Natural killer cell treated with Interleukin-12 subunit alpha and Interleukin-12 subunit beta and Interleukin-15 and Interleukin-18, amount 100 ng/mL, for 72 hours (primary cell): ENCODE data around the gene NT5C2. TPM values are rescaled to one million over a fixed set of nuclear protein-coding genes. Genes with fewer than 3 reads are reported as not detected.

ENCODE experiments used
- ATAC-seq, 2 donors: fragments of 150-1000 bp; cut with Tn5 transposase in 1 of 2; sonication (Bioruptor Pico), chemical (Tn5 transposase) in 1 of 2; 2 replicates each; pipeline ENCODE4 v1.10.0; 2021
- DNase-seq: peaks from one replicate; pipeline ENCODE4 v3.0.0; 2022; ENCODE audit warnings: low spot score
- H3K27ac Mint-ChIP-seq, 2 donors: 1 replicate in 1 of 2; 2 replicates in 1 of 2; pipeline ENCODE4 v1.8.0; 2022; ENCODE audit warnings: mixed read lengths in 2 of 2, mild to moderate bottlenecking in 1 of 2, moderate library complexity in 1 of 2
- H3K27me3 Mint-ChIP-seq, 2 donors: 1 replicate in 1 of 2; 2 replicates in 1 of 2; pipeline ENCODE4 v1.8.0; 2022; ENCODE audit warnings: mixed read lengths in 2 of 2
- H3K36me3 Mint-ChIP-seq: one replicate; pipeline ENCODE4 v1.8.0; 2022; ENCODE audit warnings: mixed read lengths
- H3K4me1 Mint-ChIP-seq, 2 donors: 1 replicate in 1 of 2; 2 replicates in 1 of 2; pipeline ENCODE4 v1.8.0; 2022; ENCODE audit warnings: low read depth in 2 of 2, mixed read lengths in 2 of 2, mild to moderate bottlenecking in 1 of 2
- H3K4me3 Mint-ChIP-seq: one replicate; pipeline ENCODE4 v1.8.0; 2022; ENCODE audit warnings: mixed read lengths
- H3K9me3 Mint-ChIP-seq: 2 replicates; pipeline ENCODE4 v1.8.0; 2022; ENCODE audit warnings: mixed read lengths
- total RNA-seq, 2 donors: library from RNA; stranded (reverse); gene quantifications; one replicate each; pipeline ENCODE4 v1.2.3, GENCODE V29; 2022

Gene NT5C2
- total RNA-seq, 2 donors from 2014 or later: 60.2 to 75.0 TPM

DNA sequence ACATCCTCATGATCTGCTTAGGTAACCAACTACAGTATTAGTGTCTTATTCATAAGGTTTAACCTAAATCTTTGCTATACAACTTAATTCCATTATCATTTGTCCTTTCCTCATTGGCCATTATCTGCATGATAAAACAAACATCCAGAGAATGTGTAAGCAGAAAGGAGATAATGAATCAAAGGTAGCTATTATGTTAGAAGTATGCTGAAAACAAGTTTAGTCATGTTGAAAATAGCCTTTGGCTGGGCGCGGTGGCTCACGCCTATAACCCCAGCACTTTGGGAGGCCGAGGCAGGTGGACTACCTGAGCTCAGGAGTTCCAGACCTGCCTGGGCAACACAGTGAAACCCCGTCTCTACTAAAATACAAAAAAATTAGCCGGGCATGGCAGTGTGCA, 78.2 kb downstream of the NT5C2 start:
- no peak for ATAC-seq
- peaks cover 6 to 20% of the 10 kb centered on the region in 2 donors for H3K4me1 Mint-ChIP-seq
- H3K27me3 Mint-ChIP-seq: no peaks in the 10 kb centered on the region
- no peak overlapping the region for H3K4me3 Mint-ChIP-seq
- H3K9me3 Mint-ChIP-seq: no peaks in the 10 kb centered on the region
- no peak for DNase-seq
- H3K27ac Mint-ChIP-seq: no peak overlapping the region
- H3K36me3 Mint-ChIP-seq: no peaks in the 10 kb centered on the region

DNA sequence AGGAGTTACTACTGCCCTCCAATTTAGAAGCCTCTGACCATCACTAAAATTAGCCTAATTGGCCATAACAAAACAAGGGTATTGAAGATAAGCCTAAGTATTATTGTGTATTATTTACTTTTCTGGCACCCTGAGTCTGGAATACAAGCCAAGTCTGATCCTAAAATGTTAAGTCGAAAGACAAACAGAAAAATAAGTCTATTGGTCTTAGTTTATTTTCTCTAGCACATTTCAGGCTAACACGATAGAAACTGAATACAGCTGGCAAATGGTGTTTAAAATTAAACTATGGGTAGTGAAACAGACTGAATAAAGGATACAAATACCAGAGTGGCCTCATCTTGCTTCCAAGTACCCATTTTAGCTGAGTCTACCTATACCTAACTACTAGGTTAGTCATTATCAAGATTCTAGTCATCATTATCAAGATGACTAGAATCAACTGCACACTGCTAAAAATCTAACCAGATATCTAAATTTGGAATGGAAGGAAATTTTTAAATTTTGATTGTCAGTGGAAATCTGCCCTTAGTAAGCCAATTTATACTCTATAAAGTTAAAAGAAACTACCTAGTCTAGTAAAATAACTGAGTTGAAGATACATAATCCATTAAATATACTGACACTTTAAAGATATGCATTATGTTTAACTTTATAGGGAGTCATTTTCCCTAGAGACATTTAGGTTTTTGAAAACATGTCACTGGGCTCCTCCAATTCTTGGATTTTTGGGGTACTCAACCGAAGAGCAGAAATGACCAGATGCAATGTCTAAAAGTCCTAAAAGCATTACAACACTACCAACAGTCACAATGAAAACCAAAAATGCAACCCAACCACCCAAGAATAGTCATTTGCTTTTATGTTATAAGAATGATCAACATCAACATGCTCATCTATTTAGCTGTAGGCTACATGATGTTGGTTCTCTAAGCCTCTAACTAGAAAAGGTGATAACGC, 80.9 kb downstream of the NT5C2 start:
- H3K4me3 Mint-ChIP-seq: no peak overlapping the region
- DNase-seq (no peak), ATAC-seq (peak in 1 of 2 donors; percentile 74)
- H3K36me3 Mint-ChIP-seq: no peaks in the 10 kb centered on the region
- H3K9me3 Mint-ChIP-seq: no peaks in the 10 kb centered on the region
- H3K27me3 Mint-ChIP-seq: no peaks in the 10 kb centered on the region
- peaks cover 3 to 20% of the 10 kb centered on the region in 2 donors for H3K4me1 Mint-ChIP-seq
- H3K27ac Mint-ChIP-seq: no peak overlapping the region

DNA sequence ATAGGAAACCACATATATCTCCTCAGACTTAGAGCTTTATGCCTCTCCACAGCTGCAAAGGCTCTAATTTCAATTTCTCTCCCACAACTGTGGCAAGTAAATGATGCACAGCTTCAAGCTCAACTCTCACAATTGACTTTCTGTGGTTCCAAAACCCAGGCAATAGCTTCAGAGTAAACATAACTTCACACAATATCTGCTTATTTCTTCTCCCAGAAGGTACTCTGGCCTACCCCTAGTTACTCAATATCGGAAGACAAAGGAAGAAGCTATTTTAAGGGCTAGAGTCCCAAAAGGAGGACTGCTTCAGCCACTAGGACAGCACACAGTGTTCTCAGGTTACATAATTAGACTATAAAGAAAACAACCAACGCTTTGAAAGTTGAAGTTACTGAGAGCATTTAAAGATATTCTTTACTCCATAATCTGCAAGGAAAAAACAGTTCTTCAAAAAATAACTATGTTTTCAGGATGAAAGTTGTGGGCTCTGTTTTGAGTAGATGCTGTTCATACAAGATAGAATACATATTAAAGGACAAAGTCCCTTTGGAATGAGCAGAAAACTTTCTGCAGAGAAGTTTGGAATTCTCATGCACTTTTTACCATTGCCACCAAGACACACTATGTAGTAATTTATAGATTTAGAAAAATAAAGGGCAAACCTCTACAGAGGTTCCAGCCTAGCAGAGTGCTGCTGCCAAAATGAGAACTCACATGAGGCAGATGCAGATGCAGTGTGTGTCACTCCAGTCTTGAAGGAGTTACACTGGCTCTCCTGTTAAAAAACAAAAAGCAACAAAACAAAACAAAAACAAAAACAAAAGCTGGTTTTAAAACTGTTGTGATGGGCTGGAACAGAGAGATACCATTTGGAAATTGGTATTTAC, 81.8 kb downstream of the NT5C2 start:
- peaks cover 3 to 20% of the 10 kb centered on the region in 2 donors for H3K4me1 Mint-ChIP-seq
- no peaks in the 10 kb centered on the region for H3K27me3 Mint-ChIP-seq
- no peak overlapping the region for H3K4me3 Mint-ChIP-seq
- H3K9me3 Mint-ChIP-seq: no peaks in the 10 kb centered on the region
- ATAC-seq: no peak
- no peak overlapping the region for H3K27ac Mint-ChIP-seq
- no peak for DNase-seq
- no peaks in the 10 kb centered on the region for H3K36me3 Mint-ChIP-seq

DNA sequence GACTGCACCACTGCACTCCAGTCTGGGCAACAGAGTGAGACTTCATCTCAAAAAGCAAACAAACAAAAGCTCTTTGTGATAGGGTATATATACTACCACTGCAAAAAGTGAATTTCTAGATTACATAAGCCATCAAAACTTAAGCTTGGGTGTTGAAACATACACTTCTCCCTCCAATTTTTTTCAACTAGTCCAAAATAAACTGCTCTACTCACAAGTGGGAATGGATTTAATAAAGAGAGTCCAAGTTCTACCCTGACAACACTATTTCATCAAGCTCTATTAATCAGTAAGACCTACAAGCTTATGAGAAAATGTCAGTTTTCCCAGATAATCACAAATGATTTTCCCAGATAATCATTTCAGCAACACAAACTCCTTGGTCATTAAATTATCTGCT, 82.7 kb downstream of the NT5C2 start:
- H3K9me3 Mint-ChIP-seq: no peaks in the 10 kb centered on the region
- peaks cover 3 to 20% of the 10 kb centered on the region in 2 donors for H3K4me1 Mint-ChIP-seq
- ATAC-seq (no peak), DNase-seq (no peak)
- H3K4me3 Mint-ChIP-seq: no peak overlapping the region
- H3K27ac Mint-ChIP-seq: no peak overlapping the region
- H3K27me3 Mint-ChIP-seq: no peaks in the 10 kb centered on the region
- H3K36me3 Mint-ChIP-seq: no peaks in the 10 kb centered on the region

DNA sequence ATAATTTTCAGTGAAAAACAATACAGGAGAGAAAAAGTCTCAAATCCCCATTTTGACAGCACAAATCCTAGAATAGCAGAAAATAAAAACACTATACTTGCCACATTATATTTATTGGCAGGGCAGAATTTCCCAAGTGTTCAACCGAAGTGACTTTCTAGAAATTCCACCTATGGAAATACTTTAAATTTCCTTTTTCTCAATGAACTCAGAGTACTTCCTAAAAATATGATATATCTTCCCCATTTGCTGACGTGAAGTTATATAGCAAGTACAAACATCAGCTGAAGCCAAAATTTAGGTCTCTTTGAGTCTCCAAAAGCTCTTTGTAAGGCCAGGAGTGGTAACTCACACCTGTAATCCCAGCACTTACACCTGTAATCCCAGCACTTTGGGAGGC, 83.3 kb downstream of the NT5C2 start:
- H3K27ac Mint-ChIP-seq: no peak overlapping the region
- H3K9me3 Mint-ChIP-seq: no peaks in the 10 kb centered on the region
- H3K4me3 Mint-ChIP-seq: no peak overlapping the region
- H3K36me3 Mint-ChIP-seq: no peaks in the 10 kb centered on the region
- DNase-seq (no peak), ATAC-seq (no peak)
- H3K4me1 Mint-ChIP-seq: peaks cover 3 to 20% of the 10 kb centered on the region in 2 donors
- H3K27me3 Mint-ChIP-seq: no peaks in the 10 kb centered on the region

DNA sequence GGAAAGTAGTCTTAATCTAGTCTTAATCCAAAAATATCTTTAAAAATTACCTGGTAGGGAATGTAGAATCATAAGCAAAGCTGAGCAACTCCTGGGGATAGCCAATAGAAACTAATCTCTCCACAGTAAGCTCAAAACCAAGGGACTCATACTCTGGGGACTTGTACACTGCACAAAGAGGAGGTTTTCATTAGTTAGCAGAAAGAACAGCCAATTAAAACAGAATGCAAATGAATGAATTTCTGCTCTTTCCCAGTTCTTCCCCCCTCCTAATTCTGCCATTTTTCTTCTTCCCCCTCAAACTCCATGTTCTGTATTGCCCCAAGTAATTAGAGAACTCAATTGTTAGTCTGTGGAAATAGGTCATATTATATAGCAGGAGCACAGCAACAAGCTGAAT, 86.5 kb downstream of the NT5C2 start:
- Mint-ChIP-seq H3K36me3 (peaks cover 7% of the 10 kb centered on the region), H3K9me3 (no peaks in the 10 kb centered on the region), H3K27ac (no peak overlapping the region), H3K4me1 (peaks cover 6 to 14% of the 10 kb centered on the region in 2 donors), H3K27me3 (no peaks in the 10 kb centered on the region), H3K4me3 (no peak overlapping the region)
- ATAC-seq: no peak
- no peak for DNase-seq

DNA sequence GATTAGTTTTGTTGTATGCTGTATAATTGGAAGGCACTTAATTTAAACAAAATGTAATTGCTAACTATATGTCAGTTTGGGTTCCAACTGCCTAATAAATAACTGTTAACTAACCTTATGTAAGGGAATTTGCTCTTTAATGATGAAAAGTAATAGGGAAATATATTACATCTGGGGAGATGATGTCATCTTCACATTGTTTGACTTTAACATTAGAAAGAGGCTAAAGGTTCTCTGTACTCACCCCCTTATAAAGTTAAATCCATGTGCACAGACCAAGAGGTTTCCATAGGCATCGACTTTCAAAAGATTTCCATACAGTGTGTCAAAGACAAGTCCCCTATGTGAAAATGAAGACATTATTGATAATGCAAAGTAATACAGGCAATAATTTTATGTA, 87.6 kb downstream of the NT5C2 start:
- DNase-seq (no peak), ATAC-seq (no peak)
- H3K4me1 Mint-ChIP-seq: peaks cover 0 to 11% of the 10 kb centered on the region in 2 donors
- H3K4me3 Mint-ChIP-seq: no peak overlapping the region
- no peaks in the 10 kb centered on the region for H3K27me3 Mint-ChIP-seq
- H3K27ac Mint-ChIP-seq: no peak overlapping the region
- no peaks in the 10 kb centered on the region for H3K9me3 Mint-ChIP-seq
- peaks cover 7% of the 10 kb centered on the region for H3K36me3 Mint-ChIP-seq

DNA sequence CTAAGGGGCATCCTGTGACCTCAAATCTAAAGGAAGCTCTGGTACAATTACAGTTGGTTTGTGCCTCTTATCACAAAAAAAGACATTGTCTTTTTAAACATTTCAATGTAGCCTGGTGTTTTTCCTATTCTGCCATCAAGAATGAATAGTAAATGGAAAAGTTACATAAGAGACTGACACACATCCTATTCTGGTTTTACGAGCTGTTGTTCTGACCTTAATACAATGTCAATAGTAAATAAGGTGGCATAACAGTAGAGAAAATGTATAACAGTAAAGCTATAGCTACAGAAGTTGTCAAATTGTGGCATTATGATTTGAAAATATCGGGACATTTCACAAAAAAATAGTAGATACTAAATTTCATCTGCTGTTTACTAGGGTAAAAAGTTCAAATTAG, 88.4 kb downstream of the NT5C2 start:
- Mint-ChIP-seq H3K4me3 (no peak overlapping the region), H3K36me3 (peaks cover 7% of the 10 kb centered on the region), H3K27me3 (no peaks in the 10 kb centered on the region), H3K9me3 (no peaks in the 10 kb centered on the region), H3K4me1 (peaks cover 0 to 11% of the 10 kb centered on the region in 2 donors), H3K27ac (no peak overlapping the region)
- DNase-seq (no peak), ATAC-seq (no peak)

DNA sequence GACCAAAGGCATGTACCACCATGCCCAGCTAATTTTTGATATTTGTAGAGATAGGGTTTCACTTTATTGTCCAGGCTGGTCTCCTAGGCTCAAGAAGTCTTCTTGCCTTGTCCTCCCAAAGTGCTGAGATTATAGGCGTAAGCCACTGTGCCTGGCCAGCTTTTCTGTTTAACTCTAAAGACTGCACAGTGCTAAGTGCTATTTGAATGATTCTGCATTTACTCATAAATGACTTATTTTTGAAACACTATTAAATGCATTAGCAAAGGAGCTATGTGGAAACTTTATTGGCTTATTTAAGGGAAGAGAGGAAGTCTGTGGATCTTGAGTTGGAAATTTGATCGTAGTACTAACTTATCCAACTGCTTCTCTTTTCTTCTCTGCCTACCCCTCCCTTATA, 89.1 kb downstream of the NT5C2 start:
- DNase-seq (no peak), ATAC-seq (no peak)
- no peak overlapping the region for H3K4me3 Mint-ChIP-seq
- peaks cover 0 to 11% of the 10 kb centered on the region in 2 donors for H3K4me1 Mint-ChIP-seq
- H3K36me3 Mint-ChIP-seq: peaks cover 7% of the 10 kb centered on the region
- no peak overlapping the region for H3K27ac Mint-ChIP-seq
- no peaks in the 10 kb centered on the region for H3K27me3 Mint-ChIP-seq
- H3K9me3 Mint-ChIP-seq: no peaks in the 10 kb centered on the region

DNA sequence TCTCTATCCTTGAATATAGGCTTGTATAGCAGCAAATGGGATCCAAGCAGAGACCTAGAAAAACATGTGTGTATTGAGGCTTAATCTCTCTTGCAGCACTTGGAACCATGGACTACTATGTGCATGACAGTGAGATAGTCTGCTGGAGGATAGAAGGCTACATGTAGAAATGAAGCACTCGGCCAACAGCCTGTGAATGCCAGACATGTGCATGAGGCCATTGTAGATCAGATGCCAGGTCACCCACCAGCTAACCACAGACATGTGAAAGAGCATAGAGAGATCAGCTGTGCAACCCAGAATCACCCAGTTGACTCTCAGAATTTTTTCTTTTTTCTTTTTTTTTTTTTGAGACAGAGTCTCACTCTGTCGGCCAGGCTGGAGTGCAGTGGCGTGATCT, 90.9 kb downstream of the NT5C2 start:
- no peak overlapping the region for H3K4me3 Mint-ChIP-seq
- peak overlapping the region in 1 of 2 donors; percentile 37 for H3K27ac Mint-ChIP-seq
- no peaks in the 10 kb centered on the region for H3K27me3 Mint-ChIP-seq
- ATAC-seq: no peak
- H3K36me3 Mint-ChIP-seq: peaks cover 11% of the 10 kb centered on the region
- no peak for DNase-seq
- peaks cover 0 to 11% of the 10 kb centered on the region in 2 donors for H3K4me1 Mint-ChIP-seq
- no peaks in the 10 kb centered on the region for H3K9me3 Mint-ChIP-seq

DNA sequence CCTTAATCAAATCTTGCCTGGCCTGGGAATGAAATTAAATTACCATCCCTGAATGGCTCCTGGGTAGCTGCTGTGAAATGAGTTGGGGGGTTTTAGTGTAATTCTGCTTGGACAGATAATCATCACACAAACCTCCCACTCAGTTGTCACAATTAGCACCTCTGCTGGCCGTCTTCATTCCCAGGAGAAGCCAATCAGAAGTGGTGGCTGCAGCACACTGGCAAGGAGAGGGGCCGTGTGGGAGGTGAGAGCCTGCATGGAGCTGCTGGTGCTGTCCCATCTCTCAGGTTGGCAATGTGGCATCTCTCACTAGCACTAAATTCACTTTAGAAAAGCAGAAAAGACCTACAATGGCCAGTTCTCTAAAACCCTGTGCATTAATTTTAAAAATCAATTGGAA, 92.5 kb downstream of the NT5C2 start:
- H3K4me1 Mint-ChIP-seq: peaks cover 0 to 11% of the 10 kb centered on the region in 2 donors
- H3K27me3 Mint-ChIP-seq: no peaks in the 10 kb centered on the region
- H3K36me3 Mint-ChIP-seq: peaks cover 16% of the 10 kb centered on the region
- ATAC-seq (no peak), DNase-seq (no peak)
- H3K4me3 Mint-ChIP-seq: no peak overlapping the region
- H3K27ac Mint-ChIP-seq: no peak overlapping the region
- no peaks in the 10 kb centered on the region for H3K9me3 Mint-ChIP-seq

DNA sequence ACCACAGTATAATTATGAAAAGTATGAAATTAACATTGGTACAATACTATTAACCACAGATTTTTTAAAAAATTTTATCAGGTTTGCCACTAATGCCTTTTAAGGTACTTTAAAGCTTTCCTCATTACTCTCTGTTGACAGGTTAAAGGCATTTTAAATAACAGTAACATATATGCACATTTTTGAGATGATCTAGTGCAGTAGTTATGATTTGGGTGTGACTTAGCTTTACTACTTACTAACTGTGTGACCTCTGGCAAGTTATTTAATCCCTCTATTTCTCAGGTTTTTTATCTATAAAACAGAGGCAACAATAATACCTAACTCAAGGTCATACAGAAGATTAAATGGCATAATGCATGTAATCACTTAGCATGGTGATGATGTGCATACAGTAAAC, 94.8 kb downstream of the NT5C2 start:
- ATAC-seq: no peak
- Mint-ChIP-seq H3K4me1 (peaks cover 0 to 11% of the 10 kb centered on the region in 2 donors), H3K9me3 (no peaks in the 10 kb centered on the region), H3K27me3 (no peaks in the 10 kb centered on the region), H3K27ac (no peak overlapping the region), H3K36me3 (peaks cover 20% of the 10 kb centered on the region), H3K4me3 (no peak overlapping the region)
- DNase-seq: no peak

DNA sequence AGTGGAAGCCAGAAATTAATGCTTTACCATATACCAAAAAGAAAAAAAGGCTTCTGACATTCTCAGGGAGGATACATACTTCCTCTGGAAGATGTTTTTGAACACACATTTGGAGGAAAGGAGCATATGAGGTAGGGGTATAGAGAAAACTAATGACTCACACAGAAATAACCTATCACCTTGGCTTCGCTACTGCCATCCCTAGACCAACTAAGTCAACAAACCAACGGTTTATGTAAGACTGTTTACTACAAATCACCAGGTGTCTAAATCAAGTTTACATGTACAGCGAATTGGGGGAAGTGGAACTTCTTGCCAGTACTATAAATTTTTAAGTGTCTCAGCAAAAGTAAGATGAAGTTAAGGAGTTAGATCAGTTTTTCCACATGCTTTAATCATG, 96.9 kb downstream of the NT5C2 start:
- Mint-ChIP-seq H3K36me3 (peaks cover 18% of the 10 kb centered on the region), H3K9me3 (no peaks in the 10 kb centered on the region), H3K4me3 (no peak overlapping the region), H3K4me1 (no peaks in the 10 kb centered on the region), H3K27me3 (no peaks in the 10 kb centered on the region), H3K27ac (no peak overlapping the region)
- ATAC-seq: no peak
- no peak for DNase-seq

DNA sequence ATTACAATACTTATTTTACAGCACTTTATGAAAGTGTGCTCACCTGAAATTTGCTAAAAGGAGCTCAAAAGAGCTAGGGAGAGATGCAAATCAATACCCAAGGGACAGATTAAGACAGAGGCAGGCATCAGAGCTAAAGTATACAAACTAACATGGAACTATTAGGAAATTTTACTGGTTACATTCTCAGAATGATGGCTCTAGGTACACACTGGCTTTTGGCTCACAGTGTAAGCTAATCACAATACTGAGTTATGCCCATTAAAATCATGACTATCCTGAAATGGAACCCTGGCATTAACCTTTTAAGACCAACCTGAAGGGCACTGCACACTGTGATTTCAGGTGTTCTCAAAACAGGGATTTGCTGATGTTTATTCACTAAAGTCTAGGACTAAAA, 98.1 kb downstream of the NT5C2 start:
- no peak overlapping the region for H3K4me3 Mint-ChIP-seq
- peaks cover 23% of the 10 kb centered on the region for H3K36me3 Mint-ChIP-seq
- ATAC-seq: no peak

More for the DNA sequence above, 98.1 kb downstream of the NT5C2 start:
- DNase-seq: no peak
- Mint-ChIP-seq H3K4me1 (no peaks in the 10 kb centered on the region), H3K9me3 (no peaks in the 10 kb centered on the region), H3K27me3 (no peaks in the 10 kb centered on the region), H3K27ac (no peak overlapping the region)
